NCI-H526 (cell line): ENCODE measurements around the gene S100A3.

Source experiments
- DNase-seq, 2 experiments: peaks; one replicate each; lab custom pipeline; 2025; lab: John Stamatoyannopoulos, UW

S100A3 gene

GRCh38 chr1:153509729-153510354 is 39.2 kb downstream of the S100A3 start:
- DNase-seq, result peak; percentile 44 to 92

DNA sequence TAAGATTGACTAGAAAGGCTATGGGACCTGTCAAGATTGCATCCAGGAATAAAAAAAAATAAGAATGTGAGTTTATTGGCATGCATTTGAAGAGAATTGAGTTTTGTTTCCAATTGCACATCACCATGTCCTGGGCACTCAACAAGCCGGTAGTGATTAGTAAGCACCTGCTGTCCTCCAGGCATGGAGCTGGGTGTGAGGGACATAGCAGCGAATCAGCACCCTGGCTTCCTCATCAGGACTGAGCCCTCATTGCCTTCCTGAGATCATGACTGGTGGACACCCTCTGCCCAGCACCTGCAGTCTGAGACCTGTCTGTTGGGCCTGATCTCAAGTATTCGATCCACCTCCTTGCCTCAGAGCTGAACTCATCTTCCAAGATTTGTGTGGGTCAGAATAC is 40.0 kb downstream of the S100A3 start:
- DNase-seq, result no peak

- DNase-seq, result no peak
Observed at GRCh38 chr1:153507926-153508583, 41.0 kb downstream of the S100A3 start.

DNA sequence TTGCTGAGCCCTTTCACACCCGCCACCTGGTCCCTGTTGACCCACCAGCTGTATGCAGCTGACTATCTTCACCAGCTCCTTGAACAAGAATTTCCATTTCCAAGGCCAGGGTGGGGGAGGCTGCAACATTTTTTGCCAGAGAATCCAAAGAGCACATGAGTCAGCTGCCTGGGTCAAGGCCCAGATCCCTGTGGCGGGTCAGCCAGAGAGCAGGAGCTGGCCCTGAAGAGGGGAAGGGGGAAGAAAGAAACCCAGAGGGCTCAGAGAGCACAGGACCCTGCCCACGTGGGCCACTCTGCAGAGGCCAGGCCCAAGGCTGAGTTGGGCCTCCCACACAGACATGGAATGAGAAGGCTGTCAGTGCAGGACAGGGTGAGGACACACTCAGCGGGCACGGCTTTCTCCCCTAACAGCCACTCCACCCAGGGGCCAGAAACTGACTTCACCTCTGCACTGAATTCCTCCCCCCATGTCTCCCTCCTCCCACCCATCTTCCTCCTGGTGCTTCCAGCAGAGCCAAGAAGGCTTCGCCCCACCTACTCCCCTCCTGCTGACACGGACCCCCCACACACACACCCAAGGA is 42.1 kb downstream of the S100A3 start:
- no peak for DNase-seq

DNA sequence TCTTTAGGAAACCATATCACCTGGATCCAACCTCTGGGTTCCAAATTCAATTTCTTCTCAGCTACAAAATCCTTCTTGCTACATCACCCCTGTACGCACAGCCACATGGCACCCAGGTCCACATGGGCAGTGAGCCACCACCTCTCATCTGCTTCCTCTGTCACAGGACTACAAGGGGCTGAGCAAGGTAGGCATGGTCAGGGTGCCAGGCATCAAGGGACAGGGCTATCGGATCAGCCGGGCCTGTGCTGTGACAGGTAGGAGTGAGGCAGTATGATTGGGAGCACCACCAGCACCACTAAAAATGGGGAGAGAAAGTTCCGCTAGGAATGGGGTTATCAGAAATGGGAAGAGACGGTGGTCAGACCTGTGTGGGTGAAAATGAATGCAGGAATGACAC is 42.7 kb downstream of the S100A3 start:
- DNase-seq, result no peak

GRCh38 chr1:153505576-153505975 is 43.5 kb downstream of the S100A3 start:
- no peak for DNase-seq

DNA sequence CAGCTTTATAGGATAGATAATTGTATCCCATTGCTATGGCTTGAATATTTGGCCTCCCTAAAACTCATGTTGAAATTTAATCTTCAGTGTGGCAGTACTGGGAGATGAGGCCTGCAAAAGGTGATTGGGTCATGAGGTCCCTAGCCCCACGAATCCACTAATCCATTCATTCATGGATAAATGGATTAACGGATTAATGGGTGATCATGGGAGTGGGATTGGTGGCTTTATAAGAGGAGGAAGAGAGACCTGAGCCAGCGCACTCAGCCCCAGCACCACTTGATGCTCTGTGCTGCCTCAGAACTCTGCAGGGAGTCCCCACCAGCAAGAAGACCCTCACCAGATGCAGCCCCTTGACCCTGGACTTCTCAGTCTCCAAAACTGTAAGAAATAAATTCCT is 45.3 kb downstream of the S100A3 start:
- DNase-seq, result no peak

GRCh38 chr1:153498746-153499145 is 50.3 kb downstream of the S100A3 start:
- no peak for DNase-seq
